B cell (primary cell): ENCODE data around the gene DPH1.

Source experiments
- EZH2 ChIP-seq: IDR thresholded peaks from 2 replicates; pipeline ENCODE4 v1.6.1; 2012; ENCODE audit warnings: borderline replicate concordance, low read depth, mild to moderate bottlenecking, moderate library complexity, low read length; ENCODE audit not compliant: insufficient read depth, poor library complexity, severe bottlenecking
- TF ChIP-seq, protein P1 (sequence below): fragments of 200-600 bp; IDR thresholded peaks from one replicate; pipeline ENCODE4 v1.8.0; 2022; ENCODE audit warnings: antibody characterized with exemption, mild to moderate bottlenecking

DNA sequence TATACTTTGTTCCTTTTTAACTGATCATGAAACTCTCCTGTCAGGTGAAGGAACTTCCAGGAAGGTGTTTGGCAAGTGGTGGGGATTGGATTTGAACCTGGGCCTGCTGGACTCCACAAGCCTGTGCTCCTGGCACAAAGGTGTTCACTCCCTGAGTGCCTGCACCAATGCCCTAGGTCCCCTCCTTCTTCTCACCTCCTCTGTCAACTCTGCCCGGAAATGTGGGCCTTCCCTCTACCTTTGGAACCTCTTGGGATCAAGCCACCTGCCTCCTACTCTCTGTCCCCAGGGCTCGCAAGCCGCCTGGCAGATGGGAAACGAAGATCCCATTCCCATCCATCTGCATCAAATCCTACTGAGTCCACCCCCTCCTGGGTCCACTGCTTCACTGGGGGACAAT, 44.9 kb upstream of the DPH1 start:
- TF ChIP-seq, protein P1, sequence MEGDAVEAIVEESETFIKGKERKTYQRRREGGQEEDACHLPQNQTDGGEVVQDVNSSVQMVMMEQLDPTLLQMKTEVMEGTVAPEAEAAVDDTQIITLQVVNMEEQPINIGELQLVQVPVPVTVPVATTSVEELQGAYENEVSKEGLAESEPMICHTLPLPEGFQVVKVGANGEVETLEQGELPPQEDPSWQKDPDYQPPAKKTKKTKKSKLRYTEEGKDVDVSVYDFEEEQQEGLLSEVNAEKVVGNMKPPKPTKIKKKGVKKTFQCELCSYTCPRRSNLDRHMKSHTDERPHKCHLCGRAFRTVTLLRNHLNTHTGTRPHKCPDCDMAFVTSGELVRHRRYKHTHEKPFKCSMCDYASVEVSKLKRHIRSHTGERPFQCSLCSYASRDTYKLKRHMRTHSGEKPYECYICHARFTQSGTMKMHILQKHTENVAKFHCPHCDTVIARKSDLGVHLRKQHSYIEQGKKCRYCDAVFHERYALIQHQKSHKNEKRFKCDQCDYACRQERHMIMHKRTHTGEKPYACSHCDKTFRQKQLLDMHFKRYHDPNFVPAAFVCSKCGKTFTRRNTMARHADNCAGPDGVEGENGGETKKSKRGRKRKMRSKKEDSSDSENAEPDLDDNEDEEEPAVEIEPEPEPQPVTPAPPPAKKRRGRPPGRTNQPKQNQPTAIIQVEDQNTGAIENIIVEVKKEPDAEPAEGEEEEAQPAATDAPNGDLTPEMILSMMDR: no peak
- TF ChIP-seq EZH2: no peak
